HG02943 (cell line): ENCODE measurements around the gene MAGEA1.
"Not testable (repeated sequence)": the region's sequence is repeated elsewhere in the genome, so short reads cannot be mapped to it uniquely, and the experiment has no call there.

Source experiments
- ATAC-seq: cut with Tn5 transposase; IDR thresholded peaks from one replicate; pipeline ENCODE4 v1.9.1; 2021; ENCODE audit warnings: mild to moderate bottlenecking, low read depth, moderate library complexity; ENCODE audit not compliant: unreplicated experiment

Gene MAGEA1, protein sequence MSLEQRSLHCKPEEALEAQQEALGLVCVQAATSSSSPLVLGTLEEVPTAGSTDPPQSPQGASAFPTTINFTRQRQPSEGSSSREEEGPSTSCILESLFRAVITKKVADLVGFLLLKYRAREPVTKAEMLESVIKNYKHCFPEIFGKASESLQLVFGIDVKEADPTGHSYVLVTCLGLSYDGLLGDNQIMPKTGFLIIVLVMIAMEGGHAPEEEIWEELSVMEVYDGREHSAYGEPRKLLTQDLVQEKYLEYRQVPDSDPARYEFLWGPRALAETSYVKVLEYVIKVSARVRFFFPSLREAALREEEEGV

DNA sequence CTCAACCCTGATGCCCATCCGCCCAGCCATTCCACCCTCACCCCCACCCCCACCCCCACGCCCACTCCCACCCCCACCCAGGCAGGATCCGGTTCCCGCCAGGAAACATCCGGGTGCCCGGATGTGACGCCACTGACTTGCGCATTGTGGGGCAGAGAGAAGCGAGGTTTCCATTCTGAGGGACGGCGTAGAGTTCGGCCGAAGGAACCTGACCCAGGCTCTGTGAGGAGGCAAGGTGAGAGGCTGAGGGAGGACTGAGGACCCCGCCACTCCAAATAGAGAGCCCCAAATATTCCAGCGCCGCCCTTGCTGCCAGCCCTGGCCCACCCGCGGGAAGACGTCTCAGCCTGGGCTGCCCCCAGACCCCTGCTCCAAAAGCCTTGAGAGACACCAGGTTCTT, at the start of gene MAGEA1:
Gene MAGEA1 (plus strand): TSS at position 154 of the 400 bp plus-strand sequence. CDS start 3,106 bp downstream, outside the sequence.
- ATAC-seq = no peak

DNA sequence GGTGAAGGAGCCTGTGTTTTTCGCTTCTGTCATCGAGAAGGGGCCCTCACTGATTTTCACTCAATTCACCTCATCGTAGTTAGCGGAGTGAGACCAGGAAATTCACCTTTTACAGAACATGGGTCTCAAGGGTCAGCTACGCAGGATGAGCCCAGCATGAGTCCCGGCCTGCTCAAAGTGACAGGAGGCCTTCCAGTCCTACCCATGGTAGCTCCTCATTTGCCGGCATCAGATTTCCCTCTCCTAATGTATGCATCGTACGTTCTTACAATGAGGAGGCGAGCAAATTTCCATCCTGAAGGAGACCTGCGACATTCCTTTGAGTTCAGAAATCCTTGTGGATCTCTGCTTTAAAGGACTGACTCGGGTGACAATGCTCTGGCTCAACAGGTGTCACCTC, 46.2 kb upstream of the MAGEA1 start:
- ATAC-seq = not testable (repeated sequence)

DNA sequence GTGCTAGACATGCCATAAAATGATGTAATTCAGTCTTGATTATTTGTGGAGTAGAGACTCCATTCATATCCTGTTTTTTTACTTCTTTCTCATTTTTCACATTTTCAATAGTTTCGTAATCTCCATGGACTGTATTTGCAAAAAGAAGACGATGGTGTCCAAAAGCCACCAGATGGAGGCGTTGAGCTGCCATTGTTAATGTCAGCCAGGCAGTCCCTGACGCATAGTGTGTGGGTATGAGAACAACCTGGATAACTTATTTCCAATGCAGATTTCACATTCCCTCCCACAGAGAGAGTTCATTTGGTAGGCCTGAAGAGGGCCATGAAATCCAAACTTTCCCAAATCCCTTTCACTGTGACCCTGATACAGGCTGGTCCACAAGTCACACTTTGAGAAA, 40.0 kb upstream of the MAGEA1 start:
- ATAC-seq = not testable (repeated sequence)

DNA sequence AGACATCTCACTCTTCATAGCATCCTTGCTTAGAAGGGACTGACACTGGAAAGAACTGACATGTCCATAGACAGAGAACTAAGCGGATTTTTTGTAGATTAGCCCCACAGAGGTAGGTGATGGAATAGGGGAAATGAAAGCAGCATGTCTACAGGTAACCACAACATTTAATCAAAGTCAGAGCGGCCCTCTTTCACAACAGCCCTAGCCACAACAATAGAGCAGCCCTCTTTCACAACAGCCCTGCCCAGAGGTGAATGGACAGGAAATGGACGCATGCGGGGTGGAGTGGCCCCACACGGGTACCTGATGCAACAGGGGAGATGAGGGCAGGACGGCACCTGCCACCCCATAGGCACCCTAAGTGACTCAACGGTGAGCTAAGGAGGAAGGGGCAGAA, 32.8 kb upstream of the MAGEA1 start:
- ATAC-seq = not testable (repeated sequence)

DNA sequence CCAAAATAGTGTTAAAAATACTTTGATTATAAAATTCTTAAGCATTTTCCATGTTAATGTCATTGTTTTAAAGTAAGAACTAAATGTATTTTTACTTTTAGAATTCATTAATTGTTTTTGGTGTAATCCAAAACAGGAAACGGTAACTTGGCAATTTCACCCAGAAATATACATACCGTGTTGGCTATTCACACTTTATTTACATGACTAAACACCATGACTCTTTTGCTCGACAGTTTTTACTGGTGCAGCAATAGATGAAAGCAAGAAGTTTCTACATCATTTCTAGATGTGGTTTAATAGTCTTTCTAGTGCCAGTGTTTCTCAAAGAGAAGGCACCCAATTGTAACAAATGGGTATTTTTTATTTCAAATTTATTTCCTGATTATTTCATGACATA, 25.6 kb upstream of the MAGEA1 start:
- ATAC-seq = no peak

DNA sequence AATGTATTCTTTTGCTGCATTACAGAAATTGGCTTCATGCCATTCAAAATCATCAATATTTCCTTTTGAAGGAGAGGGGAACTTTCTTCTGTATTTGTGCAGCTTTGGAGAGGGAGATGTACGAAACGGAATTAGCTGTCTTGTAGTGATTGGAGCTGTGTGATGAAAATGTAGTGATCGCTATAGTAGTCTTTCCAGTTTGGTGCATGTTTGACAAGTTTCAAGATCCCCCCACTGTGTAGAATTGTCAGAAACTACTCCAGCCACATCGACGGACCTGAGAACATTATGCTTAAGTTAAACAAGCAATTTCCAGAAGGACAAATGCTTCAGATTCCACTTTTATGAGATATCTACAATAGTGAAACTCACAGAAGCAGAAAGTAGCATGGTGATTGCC, 21.6 kb upstream of the MAGEA1 start:
- no peak for ATAC-seq

DNA sequence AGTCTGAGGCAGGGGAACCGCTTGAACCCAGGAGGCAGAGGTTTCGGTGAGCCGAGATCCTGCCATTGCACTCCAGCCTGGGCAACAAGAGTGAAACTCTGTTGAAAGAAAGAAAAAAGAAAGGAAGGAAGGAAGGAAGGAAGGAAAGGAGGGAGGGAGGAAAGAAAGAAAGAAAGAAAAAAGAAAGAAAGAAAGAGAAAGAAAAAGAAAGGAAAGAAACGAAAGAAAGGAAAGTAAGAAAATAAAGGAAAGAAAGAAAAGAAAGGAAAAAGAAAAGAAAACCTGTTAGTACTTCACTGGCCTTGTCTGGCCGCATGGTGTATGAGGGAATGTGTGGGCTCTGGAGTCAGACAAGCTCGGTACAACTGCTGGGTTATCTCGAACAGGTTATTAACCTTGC, 20.8 kb upstream of the MAGEA1 start:
- no peak for ATAC-seq

DNA sequence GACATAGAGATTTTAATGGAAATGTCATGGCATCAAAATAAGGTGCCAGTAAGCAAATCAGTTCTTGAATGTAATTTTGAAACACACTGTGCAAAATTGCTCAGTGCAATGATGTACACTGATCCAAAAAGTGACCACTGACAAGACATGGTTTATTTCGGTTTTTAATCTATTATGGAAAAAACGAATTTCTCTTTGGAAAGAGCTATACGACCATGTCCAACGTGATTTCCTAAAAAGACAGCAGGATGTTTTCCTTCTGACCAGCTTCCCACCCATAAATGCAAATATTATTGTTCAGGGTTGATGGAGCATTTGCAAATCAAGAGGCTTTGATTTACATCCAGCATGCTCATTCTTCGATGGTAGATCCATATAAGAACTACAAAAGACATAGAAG, 17.1 kb upstream of the MAGEA1 start:
- no peak for ATAC-seq

DNA sequence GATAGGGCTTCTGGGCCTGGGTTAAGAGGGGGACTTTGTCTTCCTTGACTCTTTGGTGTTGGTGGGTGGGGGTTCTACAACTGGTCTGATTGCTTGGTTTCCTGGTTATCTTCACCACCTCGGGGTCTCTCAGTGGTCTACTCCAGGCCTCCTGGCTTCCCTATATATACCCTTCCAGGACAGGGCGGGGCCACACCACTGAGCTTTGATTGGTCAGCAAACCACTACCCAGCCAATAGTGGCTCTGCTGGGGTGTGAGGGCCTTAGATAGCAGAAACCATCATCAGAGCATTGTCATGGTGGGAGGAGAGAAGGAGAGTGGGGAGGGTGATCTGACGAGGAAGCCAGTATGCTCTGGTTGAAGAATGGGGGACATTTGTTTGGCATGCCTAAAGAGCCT, 14.4 kb upstream of the MAGEA1 start:
- no peak for ATAC-seq

DNA sequence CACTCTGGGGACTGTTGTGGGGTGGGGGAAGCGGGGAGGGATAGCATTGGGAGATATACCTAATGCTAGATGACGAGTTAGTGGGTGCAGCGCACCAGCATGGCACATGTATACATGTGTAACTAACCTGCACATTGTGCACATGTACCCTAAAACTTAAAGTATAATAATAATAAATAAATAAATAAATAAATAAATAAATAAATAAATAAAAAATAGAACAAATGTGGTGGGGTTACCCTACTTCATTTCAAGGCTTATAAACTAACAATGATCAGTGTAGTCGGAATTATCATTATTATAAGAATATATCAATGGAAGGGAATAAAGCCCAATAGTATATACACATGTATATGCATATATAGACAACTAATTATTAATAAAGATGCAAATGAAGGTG, 10.7 kb upstream of the MAGEA1 start:
- not testable (repeated sequence) for ATAC-seq

DNA sequence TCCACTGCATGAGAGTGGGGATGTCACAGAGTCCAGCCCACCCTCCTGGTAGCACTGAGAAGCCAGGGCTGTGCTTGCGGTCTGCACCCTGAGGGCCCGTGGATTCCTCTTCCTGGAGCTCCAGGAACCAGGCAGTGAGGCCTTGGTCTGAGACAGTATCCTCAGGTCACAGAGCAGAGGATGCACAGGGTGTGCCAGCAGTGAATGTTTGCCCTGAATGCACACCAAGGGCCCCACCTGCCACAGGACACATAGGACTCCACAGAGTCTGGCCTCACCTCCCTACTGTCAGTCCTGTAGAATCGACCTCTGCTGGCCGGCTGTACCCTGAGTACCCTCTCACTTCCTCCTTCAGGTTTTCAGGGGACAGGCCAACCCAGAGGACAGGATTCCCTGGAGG, 2.7 kb downstream of the MAGEA1 start:
- no peak for ATAC-seq

DNA sequence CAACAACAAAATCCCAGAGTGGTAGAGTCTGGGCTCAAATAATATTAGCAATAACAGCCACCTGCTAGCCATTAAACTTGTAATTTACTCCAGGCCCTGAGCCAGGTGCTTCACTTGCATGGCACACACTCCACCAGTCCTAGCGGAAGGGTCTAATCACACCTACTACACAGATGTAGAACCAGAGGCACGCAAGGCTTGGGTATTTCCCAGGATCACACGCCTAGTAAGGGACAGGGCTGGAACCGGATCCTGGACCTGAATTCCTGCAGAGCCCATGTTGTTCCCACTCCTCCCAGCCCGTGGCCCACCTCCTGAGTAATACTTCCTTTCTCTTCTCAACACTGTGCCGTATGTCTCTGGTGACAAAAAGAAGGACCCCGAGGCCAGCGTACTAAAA, 5.7 kb downstream of the MAGEA1 start:
- ATAC-seq = no peak

DNA sequence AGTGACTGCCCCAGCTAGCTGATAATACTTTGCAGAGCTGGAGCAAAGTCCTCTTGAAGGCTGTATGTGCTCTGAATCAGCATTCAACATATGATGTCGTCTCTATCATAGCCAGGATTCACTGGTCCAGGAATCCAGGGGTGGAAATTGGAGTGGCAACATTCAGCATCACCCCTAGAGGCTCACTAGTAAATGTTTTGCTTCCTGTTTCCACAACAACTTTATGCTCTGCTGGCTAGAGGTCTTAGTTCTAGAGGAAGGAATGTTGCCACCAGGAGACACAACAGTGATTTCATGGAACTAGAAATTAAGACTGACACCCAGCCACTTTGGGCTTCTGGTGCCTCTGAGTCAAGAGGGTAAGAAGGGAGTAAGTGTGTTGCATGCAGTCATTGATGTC, 11.3 kb downstream of the MAGEA1 start:
- no peak for ATAC-seq

DNA sequence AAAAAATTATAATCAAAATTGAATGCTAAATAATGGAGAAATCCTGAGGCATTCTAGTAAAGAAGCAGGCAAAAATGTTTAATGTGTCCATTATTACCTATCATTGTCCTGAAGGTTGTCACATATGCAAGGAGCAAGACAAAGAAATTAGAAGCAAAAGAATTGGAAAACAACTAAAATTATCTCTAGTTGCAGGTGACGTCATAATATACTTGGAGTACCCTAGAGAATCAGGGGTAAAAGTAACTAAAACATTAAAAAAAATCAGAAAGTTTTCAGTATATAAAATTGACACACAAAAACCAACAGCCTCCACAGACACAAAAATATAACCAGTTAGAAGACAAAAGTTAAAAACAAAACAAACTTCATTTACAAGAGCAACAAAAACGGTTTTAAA, 21.4 kb downstream of the MAGEA1 start:
- no peak for ATAC-seq

DNA sequence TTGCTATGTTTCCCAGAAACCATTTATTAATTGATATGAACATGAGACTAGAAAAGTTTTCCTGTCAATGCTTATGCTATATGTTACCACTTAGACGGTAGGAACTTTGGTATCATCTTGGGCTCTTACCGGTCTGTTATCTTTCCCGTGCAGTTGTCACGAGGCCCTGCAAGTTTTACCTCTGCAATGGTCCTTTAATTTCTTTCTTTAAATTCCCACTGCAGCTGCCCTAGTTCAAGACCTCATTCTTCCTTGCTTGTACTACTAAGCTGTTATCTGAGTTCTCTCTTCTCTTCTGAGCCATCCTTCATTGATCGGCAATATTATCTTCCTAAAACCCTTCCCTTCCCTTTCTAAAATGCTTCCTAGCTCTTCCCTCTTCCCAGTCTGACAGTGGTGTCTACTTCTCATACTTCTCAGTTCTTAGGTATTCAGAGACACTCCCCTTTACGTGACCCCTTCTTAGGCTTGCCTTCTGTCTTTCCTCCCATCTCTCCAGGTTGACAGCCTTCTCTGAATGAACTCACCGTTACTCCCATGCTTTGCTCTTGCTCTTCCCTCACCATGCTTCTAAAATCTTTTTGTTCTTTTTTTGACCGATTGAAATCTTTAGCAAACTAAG, 27.5 kb downstream of the MAGEA1 start:
- no peak for ATAC-seq

DNA sequence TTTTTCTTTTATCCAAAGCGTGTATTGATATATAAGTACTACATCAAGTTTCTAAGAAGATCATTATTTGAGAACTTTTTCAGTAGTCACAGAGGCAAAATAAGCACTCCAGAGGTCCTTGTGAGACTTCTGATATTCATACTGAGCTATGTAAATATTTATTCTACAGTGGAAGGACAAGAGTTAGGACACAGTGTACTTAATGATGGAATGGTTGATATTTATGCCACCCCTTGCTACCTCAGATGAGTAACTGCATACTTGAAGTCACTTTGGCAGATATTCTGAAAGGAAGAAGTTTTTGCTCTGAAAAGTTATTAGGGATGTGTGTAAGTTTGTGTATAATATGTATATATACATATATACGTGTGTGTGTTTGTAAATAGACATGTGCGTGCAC, 30.3 kb downstream of the MAGEA1 start:
- no peak for ATAC-seq

DNA sequence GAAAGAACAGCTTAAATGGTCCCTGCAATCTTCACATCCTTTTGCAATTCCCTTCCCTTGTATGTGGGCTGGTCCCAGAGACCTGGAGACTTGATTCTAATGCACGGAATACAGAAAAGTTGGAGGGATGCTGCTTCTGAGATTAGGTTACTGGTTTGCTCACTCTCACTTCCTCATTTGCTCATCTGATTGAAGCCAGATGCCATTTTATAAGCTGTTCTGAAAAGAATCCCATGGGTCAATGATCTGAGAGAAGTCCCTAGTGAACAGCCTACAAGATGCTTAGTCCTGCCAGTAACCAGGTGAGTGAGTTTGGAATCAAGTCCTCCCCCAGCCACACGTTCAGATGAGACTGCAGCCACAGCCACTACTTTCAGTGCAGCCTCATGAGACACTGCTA, 35.9 kb downstream of the MAGEA1 start:
- no peak for ATAC-seq

DNA sequence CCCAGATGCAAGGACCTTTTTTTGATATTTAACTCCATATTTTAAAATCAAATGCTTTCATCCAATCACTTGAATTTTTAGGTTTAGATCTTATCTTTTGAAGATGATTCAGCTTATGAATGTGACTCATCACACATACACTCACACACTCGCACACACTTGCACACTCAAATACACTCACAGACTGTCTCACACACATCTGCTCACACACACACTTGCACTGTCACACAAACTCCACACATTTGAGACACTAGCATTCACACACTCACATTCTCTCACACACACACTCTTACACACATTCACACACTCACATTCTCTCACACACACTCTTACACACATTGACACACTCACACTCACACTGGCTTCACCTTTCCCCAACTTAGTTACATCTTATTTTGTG, 37.8 kb downstream of the MAGEA1 start:
- ATAC-seq = no peak

DNA sequence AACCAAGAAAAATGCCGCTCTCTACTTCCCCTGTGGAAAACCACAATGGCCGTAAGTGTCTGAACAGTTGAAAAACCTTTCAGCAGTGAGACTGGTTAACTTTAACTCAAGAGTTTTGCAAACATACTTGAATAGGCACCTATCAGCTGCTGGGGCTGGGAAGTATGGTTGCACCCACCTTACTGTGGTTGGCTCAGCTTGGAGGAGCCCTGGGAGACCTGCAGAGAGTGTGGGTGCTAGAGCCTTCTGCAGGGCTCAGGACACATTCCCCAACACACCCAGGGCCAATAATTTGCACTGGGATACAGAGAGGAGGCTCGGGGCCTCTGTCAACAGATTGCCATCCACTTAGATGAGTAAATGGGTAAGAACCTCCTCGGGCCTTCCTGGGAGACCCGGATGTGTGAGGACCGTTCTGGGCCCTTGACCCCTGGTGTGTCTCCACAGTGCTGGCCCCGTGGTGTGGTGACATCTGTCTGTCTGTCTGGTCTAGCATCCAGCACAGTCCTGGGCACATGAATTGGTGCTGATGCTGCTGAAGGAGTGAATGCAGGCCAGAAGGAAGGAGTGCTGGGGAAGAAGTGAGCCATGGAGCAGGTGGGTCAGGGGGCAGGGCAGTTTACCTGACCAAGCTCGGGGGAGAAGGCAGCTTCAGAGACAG, 46.5 kb downstream of the MAGEA1 start:
- ATAC-seq = no peak

DNA sequence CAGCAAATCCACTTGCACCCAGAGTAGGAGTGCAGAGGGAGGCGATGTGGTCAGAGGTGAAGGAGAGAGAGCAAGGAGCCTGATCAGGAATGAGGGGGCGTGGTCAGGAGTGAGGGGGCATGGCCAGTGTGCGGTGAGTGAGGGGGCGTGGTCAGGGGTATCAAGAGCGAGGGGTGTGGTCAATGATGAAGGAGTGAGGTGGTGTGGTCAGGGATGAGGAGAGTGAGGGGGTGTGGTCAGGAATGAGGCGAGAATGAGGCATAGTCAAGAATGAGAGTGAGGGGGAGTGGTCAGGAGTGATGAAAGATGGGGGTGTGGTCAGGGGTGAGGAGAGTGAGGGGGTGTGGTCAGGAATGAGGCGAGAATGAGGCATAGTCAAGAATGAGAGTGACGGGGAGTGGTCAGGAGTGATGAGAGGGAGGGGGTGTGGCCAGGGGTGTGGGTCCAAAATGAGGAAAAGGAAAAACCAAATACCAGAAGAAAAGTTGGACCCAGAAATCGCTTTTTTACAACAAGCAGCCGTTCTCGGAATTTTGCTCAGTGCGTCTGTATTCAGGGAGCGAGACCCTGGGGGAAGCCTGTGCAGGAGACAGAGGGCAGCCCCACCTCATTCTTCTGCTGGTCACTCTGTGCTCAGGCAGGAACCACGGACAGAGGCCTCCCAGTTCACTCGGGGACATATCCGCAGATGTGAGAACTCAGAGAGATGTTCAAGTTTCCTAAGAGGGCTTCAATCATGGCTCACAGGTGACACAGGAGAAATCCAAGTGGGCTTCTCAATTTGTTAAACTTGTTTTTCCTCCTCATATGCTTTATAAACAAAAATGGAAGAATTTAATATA, 47.5 kb downstream of the MAGEA1 start:
- no peak for ATAC-seq
